SK-N-SH (cell line): Measurements from ENCODE around the gene TSEN2. TPM values are rescaled to one million over a fixed set of nuclear protein-coding genes. Genes with fewer than 3 reads are reported as not detected.

Source experiments
- CTCF ChIA-PET: fragments of 300-600, 350-600 bp; formaldehyde crosslinking; extraction: SDS; loops from one replicate; lab custom pipeline; 2021; lab: Yijun Ruan, JAX
- POLR2A ChIA-PET: fragments of 350-600 bp; sonication (Branson Sonifier 250); formaldehyde crosslinking; extraction: SDS; loops from one replicate; lab custom pipeline; 2020; ENCODE audit warnings: antibody characterized with exemption, inconsistent platforms; lab: Yijun Ruan, JAX
- DNase-seq: peaks from one replicate; pipeline ENCODE4 v3.0.0; 2012
- H2AFZ ChIP-seq: fragments of 200-600 bp; sonication (generic); 2 replicates; pipeline ENCODE4 v1.8.1; 2016; ENCODE audit warnings: antibody characterized with exemption, mild to moderate bottlenecking, low read depth
- H3F3A ChIP-seq: fragments of 200-600 bp; sonication (generic); replicated peaks from 2 replicates; pipeline ENCODE3; 2016; ENCODE audit warnings: antibody characterized with exemption, mild to moderate bottlenecking; ENCODE audit not compliant: insufficient read depth
- H3K27ac ChIP-seq, 2 experiments: fragments of 200-500 bp in 1 of 2; fragments of 200-600 bp in 1 of 2; sonication (Bioruptor generic) in 1 of 2; sonication (generic), shearing (Covaris generic) in 1 of 2; 2 replicates each; pipeline versions ENCODE4 v1.5.1 to v1.6.1; 2014 to 2016; ENCODE audit warnings: low read depth in 2 of 2, inconsistent platforms in 1 of 2, low read length in 1 of 2, mild to moderate bottlenecking in 1 of 2, mixed read lengths in 1 of 2
- H3K27me3 ChIP-seq: fragments of 200-600 bp; sonication (generic), shearing (Covaris generic); 2 replicates; pipeline ENCODE4 v1.6.1; 2016; ENCODE audit warnings: mixed run types; ENCODE audit not compliant: insufficient read depth
- H3K36me3 ChIP-seq, 2 experiments: fragments of 200-500 bp in 1 of 2; fragments of 200-600 bp in 1 of 2; sonication (Bioruptor generic) in 1 of 2; sonication (generic) in 1 of 2; replicated peaks in 1 of 2; 2 replicates each; pipeline versions ENCODE3 to v1.5.1; 2014 to 2016; ENCODE audit warnings: low read length in 1 of 2, mild to moderate bottlenecking in 1 of 2; ENCODE audit not compliant: insufficient read depth in 2 of 2, control insufficient read depth in 1 of 2
- H3K4me1 ChIP-seq, 2 experiments: fragments of 200-500 bp in 1 of 2; fragments of 200-600 bp in 1 of 2; sonication (Bioruptor generic) in 1 of 2; sonication (generic), shearing (Covaris generic) in 1 of 2; 2 replicates each; pipeline versions ENCODE4 v1.5.1 to v1.6.1; 2014 to 2016; ENCODE audit warnings: low read depth in 1 of 2, low read length in 1 of 2, mixed run types in 1 of 2; ENCODE audit not compliant: insufficient read depth in 2 of 2, control insufficient read depth in 1 of 2
- H3K4me2 ChIP-seq: fragments of 200-600 bp; sonication (generic), shearing (Covaris generic); 2 replicates; pipeline ENCODE4 v1.6.1; 2017; ENCODE audit warnings: mixed run types
- H3K4me3 ChIP-seq, 2 experiments: fragments of 200-500 bp in 1 of 2; fragments of 200-600 bp in 1 of 2; sonication (Bioruptor generic) in 1 of 2; sonication (generic), shearing (Covaris generic) in 1 of 2; 2 replicates each; pipeline versions ENCODE4 v1.5.1 to v1.8.1; 2014 to 2016; ENCODE audit warnings: low read depth in 2 of 2, inconsistent platforms in 1 of 2, low read length in 1 of 2, mild to moderate bottlenecking in 1 of 2, mixed read lengths in 1 of 2, moderate library complexity in 1 of 2
- H3K79me2 ChIP-seq: fragments of 200-600 bp; sonication (generic); 2 replicates; pipeline ENCODE4 v1.8.1; 2017; ENCODE audit warnings: mild to moderate bottlenecking; ENCODE audit not compliant: insufficient read depth
- H3K9ac ChIP-seq: fragments of 200-600 bp; sonication (generic); 2 replicates; pipeline ENCODE4 v1.6.1; 2017; ENCODE audit warnings: mixed run types
- H3K9me2 ChIP-seq: fragments of 200-600 bp; sonication (generic); 2 replicates; pipeline ENCODE4 v1.6.1; 2017; ENCODE audit warnings: mixed run types
- H3K9me3 ChIP-seq: fragments of 200-600 bp; sonication (generic); 2 replicates; pipeline ENCODE4 v1.6.1; 2017; ENCODE audit warnings: mixed run types, mild to moderate bottlenecking, moderate library complexity
- H4K20me1 ChIP-seq: fragments of 200-600 bp; sonication (generic); 2 replicates; pipeline ENCODE4 v1.6.1; 2017; ENCODE audit warnings: mild to moderate bottlenecking, mixed run types; ENCODE audit not compliant: insufficient read depth
- CTCF ChIP-seq: fragments of 200-600 bp; sonication (generic); IDR thresholded peaks from 2 replicates; pipeline ENCODE4 v1.6.1; 2017; ENCODE audit warnings: antibody characterized with exemption, mild to moderate bottlenecking, moderate library complexity
- GATA2 ChIP-seq: sonication (generic); formaldehyde crosslinking; IDR thresholded peaks from 2 replicates; pipeline ENCODE4 v1.5.0; 2020; ENCODE audit warnings: mild to moderate bottlenecking, missing genetic modification reagents
- IRF3 ChIP-seq: fragments of 150-350 bp; IDR thresholded peaks from 2 replicates; pipeline ENCODE4 v1.6.1; 2016; ENCODE audit warnings: mild to moderate bottlenecking, low read depth, low read length
- MEF2A ChIP-seq: IDR thresholded peaks from 2 replicates; pipeline ENCODE4 v1.4.0; 2012; ENCODE audit warnings: low read depth, borderline replicate concordance
- NFIC ChIP-seq: IDR thresholded peaks from 2 replicates; pipeline ENCODE4 v1.4.0; 2012; ENCODE audit warnings: borderline replicate concordance
- PBX3 ChIP-seq: IDR thresholded peaks from 2 replicates; pipeline ENCODE4; 2012
- RFX5 ChIP-seq: IDR thresholded peaks from 2 replicates; pipeline ENCODE4 v1.6.1; 2012; ENCODE audit warnings: mild to moderate bottlenecking, improper control_type of control experiment, low read length
- SIN3A ChIP-seq: IDR thresholded peaks from 2 replicates; pipeline ENCODE4 v1.6.1; 2012; ENCODE audit warnings: low read depth, mild to moderate bottlenecking, low read length, moderate library complexity, borderline replicate concordance
- TAF1 ChIP-seq: IDR thresholded peaks from 2 replicates; pipeline ENCODE4 v1.6.1; 2012; ENCODE audit warnings: low read depth, mild to moderate bottlenecking, low read length, moderate library complexity, borderline replicate concordance
- TEAD4 ChIP-seq: IDR thresholded peaks from 2 replicates; pipeline ENCODE4 v1.4.0; 2012; ENCODE audit warnings: mild to moderate bottlenecking, borderline replicate concordance; ENCODE audit not compliant: insufficient read depth
- WGBS: methylation state at CpG from one replicate; pipeline ENCODE4 v1.1.6; 2017; ENCODE audit warnings: low lambda C conversion rate; 5-methylcytosine and 5-hydroxymethylcytosine counted together
- polyA plus RNA-seq, 3 experiments: library from polyadenylated mRNA; depleted of rRNA; stranded (reverse); fragments of >200 nt; gene quantifications; 2 replicates each; pipeline ENCODE4 v1.2.3, GENCODE V29; 2012

TSEN2 gene
- polyA plus RNA-seq, 1 of the 3 experiments (the other 2 are of a cell fraction), result 13.0 TPM

GRCh38 chr3:12437221-12437605, 47.1 kb upstream of the TSEN2 start:
- no peaks in the 10 kb centered on the region for H4K20me1 ChIP-seq
- no peaks in the 10 kb centered on the region for H3K9me3 ChIP-seq
- no peaks in the 10 kb centered on the region for H3K36me3 ChIP-seq
- peaks cover 13 to 21% of the 10 kb centered on the region in 2 experiments; a peak in 3 of 4 replicates for H3K4me1 ChIP-seq
- H3K27me3 ChIP-seq, result no peaks in the 10 kb centered on the region
- TF ChIP-seq NFIC (no peak), IRF3 (no peak), GATA2 (no peak), SIN3A (no peak), TAF1 (no peak), TEAD4 (no peak), RFX5 (no peak)
- WGBS, result 95% methylated on average over 6 of the region's 6 CpGs
- H3K4me2 ChIP-seq, result no peak overlapping the region
- no peak overlapping the region for H3K4me3 ChIP-seq
- ChIA-PET POLR2A (no interaction called here), CTCF (interaction anchor here (1.4 to 2.7 kb wide), 5 partner anchors 10 to 302 kb away, joined by 3 to 8 read pairs (median 5); no protein-coding TSS in a partner anchor)
- 0 out of 4 replicates have a peak overlapping the region, but pooled peaks of 1 of the 2 experiments have one; percentile 27 for H3K27ac ChIP-seq
- no peak overlapping the region for H3K9ac ChIP-seq
- no peak for DNase-seq
- no peak overlapping the region for H2AFZ ChIP-seq
- H3F3A ChIP-seq, result no peaks in the 10 kb centered on the region
- H3K79me2 ChIP-seq, result no peaks in the 10 kb centered on the region
- no peaks in the 10 kb centered on the region for H3K9me2 ChIP-seq

- peaks cover 13 to 21% of the 10 kb centered on the region in 2 experiments; a peak in 3 of 4 replicates for H3K4me1 ChIP-seq
- H3K9ac ChIP-seq, result no peak overlapping the region
- DNase-seq, result no peak
- H3K9me2 ChIP-seq, result no peaks in the 10 kb centered on the region
- H3K27ac ChIP-seq, result no peak overlapping the region
- no peaks in the 10 kb centered on the region for H3K9me3 ChIP-seq
- H3K79me2 ChIP-seq, result no peaks in the 10 kb centered on the region
- no peaks in the 10 kb centered on the region for H4K20me1 ChIP-seq
- no peak overlapping the region for H3K4me3 ChIP-seq
- ChIA-PET POLR2A (no interaction called here), CTCF (interaction anchor here (1.1 to 2.7 kb wide), 6 partner anchors 10 to 303 kb away, joined by 3 to 8 read pairs (median 4); no protein-coding TSS in a partner anchor)
- H2AFZ ChIP-seq, result no peak overlapping the region
- WGBS, result 97% methylated on average over 13 of the region's 13 CpGs
- H3F3A ChIP-seq, result no peaks in the 10 kb centered on the region
- no peaks in the 10 kb centered on the region for H3K36me3 ChIP-seq
- no peak overlapping the region for H3K4me2 ChIP-seq
- TF ChIP-seq PBX3, result no peak
- TF ChIP-seq NFIC, result no peak
- TF ChIP-seq CTCF, result no peak
- no peak for TF ChIP-seq MEF2A
- H3K27me3 ChIP-seq, result no peaks in the 10 kb centered on the region
These were observed 46.4 kb upstream of the TSEN2 start for GRCh38 chr3:12437861-12438260.
